OCI-LY3 (cell line): Measurements from ENCODE around the gene MMRN2.

Experiments
- H2AFZ ChIP-seq: fragments of 200-600, 300-600 bp; shearing (Covaris generic); 2 replicates; pipeline ENCODE4 v1.6.0; 2014; ENCODE audit warnings: antibody characterized with exemption, low read depth, low read length
- H3K27ac ChIP-seq: fragments of 200-600, 300-600 bp; sonication (generic); 2 replicates; pipeline ENCODE4 v1.5.1; 2014; ENCODE audit warnings: mild to moderate bottlenecking, low read length, moderate library complexity, mixed read lengths
- H3K27me3 ChIP-seq: fragments of 200-600, 300-600 bp; sonication (generic); 2 replicates; pipeline ENCODE4 v1.6.1; 2014; ENCODE audit warnings: low read depth, low read length, mixed read lengths
- H3K36me3 ChIP-seq: fragments of 200-600, 300-600 bp; sonication (generic); replicated peaks from 2 replicates; pipeline ENCODE3; 2014; ENCODE audit warnings: low read depth, low read length, mixed read lengths
- H3K4me1 ChIP-seq: fragments of 300-600, 200-600 bp; sonication (generic); 2 replicates; pipeline ENCODE4 v1.6.1; 2014; ENCODE audit warnings: low read length, mixed read lengths
- H3K4me2 ChIP-seq: fragments of 200-600, 300-600 bp; sonication (generic); 2 replicates; pipeline ENCODE4 v1.6.1; 2014; ENCODE audit warnings: low read length, mixed read lengths
- H3K4me3 ChIP-seq: fragments of 300-600, 200-600 bp; sonication (generic); 2 replicates; pipeline ENCODE4 v1.5.1; 2014; ENCODE audit warnings: antibody characterized with exemption, mild to moderate bottlenecking, low read length, moderate library complexity
- H3K79me2 ChIP-seq: fragments of 300-600, 200-600 bp; shearing (Covaris generic); 2 replicates; pipeline ENCODE4 v1.6.1; 2014; ENCODE audit warnings: mild to moderate bottlenecking, low read length, mixed read lengths
- H3K9ac ChIP-seq: fragments of 300-600, 200-600 bp; shearing (Covaris generic); 2 replicates; pipeline ENCODE4 v1.6.0; 2014; ENCODE audit warnings: mild to moderate bottlenecking, low read length, moderate library complexity
- H3K9me3 ChIP-seq: fragments of 200-600, 300-600 bp; shearing (Covaris generic); 2 replicates; pipeline ENCODE4 v1.6.1; 2014; ENCODE audit warnings: low read length, mixed read lengths; ENCODE audit not compliant: insufficient read depth
- H4K20me1 ChIP-seq: fragments of 200-600, 300-600 bp; sonication (generic); 2 replicates; pipeline ENCODE4 v1.6.1; 2016; ENCODE audit warnings: low read length, mixed read lengths; ENCODE audit not compliant: insufficient read depth
- CTCF ChIP-seq: fragments of 200-600, 300-600 bp; sonication (generic); IDR thresholded peaks from 2 replicates; pipeline ENCODE4 v1.5.1; 2014; ENCODE audit warnings: antibody characterized with exemption, low read length, low read depth
- EZH2phosphoT487 ChIP-seq: fragments of 200-600 bp; shearing (Covaris generic); IDR thresholded peaks from 2 replicates; pipeline ENCODE4 v1.6.1; 2018; ENCODE audit warnings: antibody characterized with exemption, mixed run types, low read depth

MMRN2 gene

GRCh38 chr10:86970982-86971231 lies 13.5 kb upstream of the MMRN2 start:
- Histone ChIP-seq H3K9ac (peak overlapping the region; percentile 100), H3K4me2 (peak overlapping the region; percentile 85), H3K36me3 (peaks cover 16% of the 10 kb centered on the region), H3K4me3 (peak overlapping the region; percentile 98), H2AFZ (no peak overlapping the region), H3K79me2 (peaks cover 47% of the 10 kb centered on the region), H3K9me3 (no peaks in the 10 kb centered on the region), H3K4me1 (peaks cover 48% of the 10 kb centered on the region), H3K27me3 (no peaks in the 10 kb centered on the region), H3K27ac (peak overlapping the region; percentile 100), H4K20me1 (no peaks in the 10 kb centered on the region)
- TF ChIP-seq CTCF (no peak), EZH2phosphoT487 (no peak)

DNA sequence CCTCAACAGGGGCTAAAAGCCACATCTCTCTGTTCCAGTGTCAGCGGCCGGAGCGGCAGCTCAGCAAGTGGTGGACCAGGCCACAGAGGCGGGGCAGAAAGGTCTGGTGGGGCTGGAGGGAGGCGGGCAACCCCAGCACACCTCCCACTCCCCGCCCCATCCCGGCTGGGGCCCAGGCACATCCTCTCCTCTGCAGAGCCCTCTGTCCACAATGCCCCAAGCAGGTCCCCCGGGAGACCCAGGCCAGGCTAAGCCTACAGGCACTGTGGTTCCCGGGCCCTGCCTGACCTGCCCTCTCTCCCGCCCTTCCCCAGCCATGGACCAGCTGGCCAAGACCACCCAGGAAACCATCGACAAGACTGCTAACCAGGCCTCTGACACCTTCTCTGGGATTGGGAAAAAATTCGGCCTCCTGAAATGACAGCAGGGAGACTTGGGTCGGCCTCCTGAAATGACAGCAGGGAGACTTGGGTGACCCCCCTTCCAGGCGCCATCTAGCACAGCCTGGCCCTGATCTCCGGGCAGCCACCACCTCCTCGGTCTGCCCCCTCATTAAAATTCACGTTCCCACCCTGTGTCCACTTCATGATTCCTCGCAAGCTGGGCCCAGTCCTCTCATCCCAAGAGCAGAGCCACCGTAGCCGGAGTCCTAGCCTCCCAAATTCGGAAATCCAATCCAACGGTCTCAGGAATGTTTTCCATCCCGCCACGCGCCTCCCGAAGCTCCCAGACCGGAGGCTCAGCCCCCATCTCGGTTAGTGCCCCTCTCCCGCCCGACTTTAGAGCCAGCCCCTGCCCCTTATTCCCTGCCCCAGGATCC lies 13.0 kb upstream of the MMRN2 start:
- no peaks in the 10 kb centered on the region for H3K9me3 ChIP-seq
- H3K27me3 ChIP-seq = no peaks in the 10 kb centered on the region
- H3K27ac ChIP-seq = peak overlapping the region; percentile 100
- peaks cover 53% of the 10 kb centered on the region for H3K4me1 ChIP-seq
- peaks cover 47% of the 10 kb centered on the region for H3K79me2 ChIP-seq
- H3K9ac ChIP-seq = peak overlapping the region; percentile 100
- TF ChIP-seq CTCF (no peak), EZH2phosphoT487 (no peak)
- H3K4me2 ChIP-seq = peak overlapping the region; percentile 85
- peak overlapping the region; percentile 98 for H3K4me3 ChIP-seq
- H4K20me1 ChIP-seq = no peaks in the 10 kb centered on the region
- no peak overlapping the region for H2AFZ ChIP-seq
- H3K36me3 ChIP-seq = peaks cover 16% of the 10 kb centered on the region

DNA sequence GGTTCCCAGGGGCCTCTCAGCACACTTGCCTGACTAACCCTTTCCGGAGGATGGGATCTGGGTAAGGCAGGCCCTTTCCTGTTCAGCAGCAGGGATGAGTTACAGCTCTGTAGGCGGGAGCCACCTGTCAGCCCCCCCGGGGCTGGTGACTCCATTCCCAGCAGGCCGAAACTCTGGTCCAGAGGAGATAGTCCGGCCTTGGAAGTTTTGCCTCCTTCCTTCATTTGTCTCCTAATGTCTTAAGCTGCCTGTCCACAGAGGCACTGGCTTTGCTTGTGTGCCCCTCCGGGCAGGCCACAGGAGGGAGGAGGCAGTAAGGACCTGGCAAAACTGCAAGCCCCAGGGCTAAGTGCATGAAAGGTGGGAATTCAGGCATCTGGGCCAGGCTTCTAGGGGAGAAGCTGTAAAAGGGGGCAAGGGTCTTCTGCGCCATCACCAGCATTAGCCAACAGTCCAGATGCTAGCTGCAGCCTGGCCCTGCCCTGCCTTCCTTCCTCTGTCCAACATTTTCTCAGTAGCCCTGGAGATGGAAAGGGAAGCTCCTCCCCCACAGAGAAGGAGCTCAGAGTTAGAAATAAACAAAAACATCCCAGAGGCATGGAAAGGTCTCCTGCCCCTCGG lies 12.1 kb upstream of the MMRN2 start:
- H2AFZ ChIP-seq = no peak overlapping the region
- peaks cover 61% of the 10 kb centered on the region for H3K4me1 ChIP-seq
- no peaks in the 10 kb centered on the region for H3K27me3 ChIP-seq
- no peaks in the 10 kb centered on the region for H4K20me1 ChIP-seq
- H3K27ac ChIP-seq = peak overlapping the region; percentile 100
- TF ChIP-seq EZH2phosphoT487 (no peak), CTCF (no peak)
- peak overlapping the region; percentile 100 for H3K9ac ChIP-seq
- no peaks in the 10 kb centered on the region for H3K9me3 ChIP-seq
- H3K4me2 ChIP-seq = peak overlapping the region; percentile 85
- peaks cover 52% of the 10 kb centered on the region for H3K79me2 ChIP-seq
- peaks cover 22% of the 10 kb centered on the region for H3K36me3 ChIP-seq
- peak overlapping the region; percentile 98 for H3K4me3 ChIP-seq

DNA sequence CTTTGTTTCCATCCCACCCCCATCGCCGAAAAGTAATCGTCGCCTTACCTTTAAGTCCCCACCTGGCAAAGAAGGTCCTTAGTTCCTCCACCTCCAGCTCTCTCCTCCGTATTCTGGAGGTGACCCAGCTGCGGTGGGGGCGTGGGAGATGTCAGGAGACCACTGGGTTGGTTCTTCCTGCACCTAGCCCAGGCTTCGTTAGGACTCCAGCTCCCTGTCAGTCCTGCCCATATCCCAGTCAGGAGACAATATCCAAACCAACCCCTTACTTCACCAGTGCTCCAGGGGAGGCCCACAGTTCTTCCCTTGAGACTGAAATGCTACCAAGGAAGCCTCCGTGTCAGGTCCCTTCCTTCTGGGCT lies 11.6 kb upstream of the MMRN2 start:
- Histone ChIP-seq H3K9ac (peak overlapping the region; percentile 100), H3K4me3 (peak overlapping the region; percentile 98), H3K4me2 (peak overlapping the region; percentile 85), H3K4me1 (peaks cover 67% of the 10 kb centered on the region), H3K36me3 (peaks cover 24% of the 10 kb centered on the region), H3K27me3 (no peaks in the 10 kb centered on the region), H3K27ac (peak overlapping the region; percentile 100), H4K20me1 (no peaks in the 10 kb centered on the region), H2AFZ (no peak overlapping the region), H3K9me3 (no peaks in the 10 kb centered on the region), H3K79me2 (peaks cover 57% of the 10 kb centered on the region)
- TF ChIP-seq EZH2phosphoT487 (no peak), CTCF (no peak)
